A549 (cell line): Measurements from ENCODE around the gene CHRDL1. TPM values are rescaled to one million over a fixed set of nuclear protein-coding genes. Genes with fewer than 3 reads are reported as not detected.

Source experiments
- ATAC-seq, 2 experiments: fragments of 200-7000 bp in 1 of 2; fragments of >200 bp in 1 of 2; cut with Nextera tagmentation in 1 of 2; cut with Tn5 transposase in 1 of 2; 3 replicates each; pipeline versions ENCODE4 v1.8.0 to v1.9.1; 2018 to 2020; ENCODE audit warnings: mild to moderate bottlenecking in 1 of 2, moderate library complexity in 1 of 2
- CTCF ChIA-PET: fragments of 300-600 bp; sonication (Branson Sonifier 250); formaldehyde crosslinking; extraction: SDS; loops from one replicate; lab custom pipeline; 2021; ENCODE audit warnings: antibody characterized with exemption, inconsistent platforms; lab: Yijun Ruan, JAX
- POLR2A ChIA-PET: fragments of 350-600 bp; formaldehyde crosslinking; extraction: SDS; loops from one replicate; lab custom pipeline; 2021; ENCODE audit warnings: antibody characterized with exemption, inconsistent platforms; lab: Yijun Ruan, JAX
- DNase-seq, 2 experiments: peaks; one replicate each; pipeline versions ENCODE4 v3.0.0 to v3.0.0-alpha.2; 2011 to 2016; ENCODE audit warnings: low read depth in 1 of 2, low spot score in 1 of 2
- FAIRE-seq: peaks from 2 replicates; lab custom pipeline; 2011; peaks lifted over from hg19 to GRCh38; lab: Jason Lieb, UNC
- H3K27ac ChIP-seq, 2 experiments: fragments of >200 bp; sonication (Bioruptor Twin); formaldehyde crosslinking; 3 replicates each; pipeline ENCODE4 v1.5.1; 2016 to 2017
- H3K4me1 ChIP-seq: fragments of >200 bp; sonication (Bioruptor Twin); formaldehyde crosslinking; 3 replicates; pipeline ENCODE4 v1.6.1; 2016
- H3K4me2 ChIP-seq: fragments of >200 bp; sonication (Bioruptor Twin); formaldehyde crosslinking; 3 replicates; pipeline ENCODE4 v1.6.1; 2016
- H3K4me3 ChIP-seq: fragments of >200 bp; sonication (Bioruptor Twin); formaldehyde crosslinking; 3 replicates; pipeline ENCODE4 v1.5.1; 2016
- H3K9me3 ChIP-seq: fragments of >200 bp; sonication (Bioruptor Twin); formaldehyde crosslinking; 3 replicates; pipeline ENCODE4 v1.6.1; 2016
- BCL3 ChIP-seq: fragments of >200 bp; sonication (Bioruptor Twin); formaldehyde crosslinking; IDR thresholded peaks from 3 replicates; pipeline ENCODE4 v1.6.1; 2016
- CBX2 ChIP-seq: fragments of 200-600 bp; sonication (generic); IDR thresholded peaks from 2 replicates; pipeline ENCODE4 v1.6.1; 2016; ENCODE audit warnings: low read depth, mild to moderate bottlenecking, borderline replicate concordance
- CHD4 ChIP-seq: fragments of 200-600 bp; sonication (generic); IDR thresholded peaks from 2 replicates; pipeline ENCODE4 v1.6.1; 2016; ENCODE audit warnings: antibody characterized with exemption, mild to moderate bottlenecking, borderline replicate concordance
- E2F6 ChIP-seq: IDR thresholded peaks from 2 replicates; pipeline ENCODE4 v1.6.1; 2012; ENCODE audit warnings: low read depth, borderline replicate concordance
- EHMT2 ChIP-seq: fragments of 200-600 bp; sonication (generic); IDR thresholded peaks from 2 replicates; pipeline ENCODE4 v1.6.1; 2016; ENCODE audit warnings: antibody characterized with exemption, low read depth, mild to moderate bottlenecking, moderate library complexity
- FOSB ChIP-seq: fragments of 250-450 bp; sonication (Bioruptor Pico); IDR thresholded peaks from 2 replicates; pipeline ENCODE4 v1.5.0; 2020; ENCODE audit warnings: mild to moderate bottlenecking, moderate library complexity
- GATA3 ChIP-seq: IDR thresholded peaks from 2 replicates; pipeline ENCODE4 v1.6.1; 2012; ENCODE audit warnings: borderline replicate concordance
- HDAC2 ChIP-seq: fragments of 200-600 bp; sonication (generic); IDR thresholded peaks from 2 replicates; pipeline ENCODE4 v1.6.1; 2016
- HEYL ChIP-seq: fragments of 250-450 bp; sonication (Bioruptor Pico); IDR thresholded peaks from 2 replicates; pipeline ENCODE4 v1.8.0; 2021; ENCODE audit warnings: mild to moderate bottlenecking, moderate library complexity
- HOXA7 ChIP-seq: fragments of 250-450 bp; sonication (Bioruptor Pico); IDR thresholded peaks from 2 replicates; pipeline ENCODE4 v1.5.0; 2020; ENCODE audit warnings: mild to moderate bottlenecking, moderate library complexity
- HOXB5 ChIP-seq: fragments of 250-450 bp; sonication (Bioruptor Pico); IDR thresholded peaks from 2 replicates; pipeline ENCODE4 v1.5.0; 2020; ENCODE audit warnings: mild to moderate bottlenecking, moderate library complexity
- JUN ChIP-seq, 2 experiments: fragments of >200 bp; sonication (Bioruptor Twin); formaldehyde crosslinking; IDR thresholded peaks; 2 replicates in 1 of 2; 3 replicates in 1 of 2; pipeline ENCODE4 v1.6.1; 2016 to 2017
- JUNB ChIP-seq: fragments of >200 bp; sonication (Bioruptor Twin); formaldehyde crosslinking; IDR thresholded peaks from 2 replicates; pipeline ENCODE4 v1.6.1; 2016
- KDM1A ChIP-seq: fragments of 200-600 bp; sonication (generic); IDR thresholded peaks from 2 replicates; pipeline ENCODE4 v1.6.1; 2016; ENCODE audit warnings: low read depth, mild to moderate bottlenecking
- MAX ChIP-seq: IDR thresholded peaks from 2 replicates; pipeline ENCODE4 v1.6.1; 2012
- MAZ ChIP-seq: fragments of 150-350 bp; IDR thresholded peaks from 2 replicates; pipeline ENCODE4 v1.6.1; 2014; ENCODE audit warnings: antibody characterized with exemption, low read depth, low read length, borderline replicate concordance
- NPAS2 ChIP-seq: fragments of 250-450 bp; sonication (Bioruptor Pico); IDR thresholded peaks from 2 replicates; pipeline ENCODE4 v1.8.0; 2022; ENCODE audit warnings: mild to moderate bottlenecking, moderate library complexity, borderline replicate concordance
- NR3C1 ChIP-seq: fragments of >200 bp; sonication (Bioruptor Twin); formaldehyde crosslinking; IDR thresholded peaks from 3 replicates; pipeline ENCODE4 v1.6.1; 2017
- PBX3 ChIP-seq: IDR thresholded peaks from 2 replicates; pipeline ENCODE4 v1.6.1; 2012
- PHF8 ChIP-seq: fragments of 200-600 bp; sonication (generic); IDR thresholded peaks from 2 replicates; pipeline ENCODE4 v1.6.1; 2016; ENCODE audit warnings: low read depth, mild to moderate bottlenecking, antibody characterized with exemption, moderate library complexity, borderline replicate concordance
- RARB ChIP-seq: fragments of 250-450 bp; sonication (Bioruptor Pico); IDR thresholded peaks from 2 replicates; pipeline ENCODE4 v1.8.0; 2021; ENCODE audit warnings: mild to moderate bottlenecking, moderate library complexity
- RNF2 ChIP-seq: fragments of 200-600 bp; sonication (generic); IDR thresholded peaks from 2 replicates; pipeline ENCODE4 v1.6.1; 2016; ENCODE audit warnings: low read depth, mild to moderate bottlenecking, antibody characterized with exemption, moderate library complexity, borderline replicate concordance
- SMC3 ChIP-seq: fragments of >200 bp; sonication (Bioruptor Twin); formaldehyde crosslinking; IDR thresholded peaks from 3 replicates; pipeline ENCODE4 v1.6.1; 2018; ENCODE audit warnings: inconsistent platforms
- ZC3H11A ChIP-seq: fragments of 450-650 bp; IDR thresholded peaks from 2 replicates; pipeline ENCODE4 v1.6.1; 2014; ENCODE audit warnings: antibody characterized with exemption, mild to moderate bottlenecking
- ZFP36 ChIP-seq: fragments of 450-650 bp; IDR thresholded peaks from 2 replicates; pipeline ENCODE4 v1.6.1; 2014; ENCODE audit warnings: borderline replicate concordance; ENCODE audit not compliant: partially characterized antibody
- ZSCAN20 ChIP-seq: fragments of 250-450 bp; sonication (Bioruptor Pico); IDR thresholded peaks from 2 replicates; pipeline ENCODE4 v1.8.0; 2022; ENCODE audit warnings: mild to moderate bottlenecking, moderate library complexity
- WGBS: methylation state at CpG from one replicate; pipeline ENCODE4 v1.1.6; 2017; ENCODE audit errors: missing lambda C conversion rate; 5-methylcytosine and 5-hydroxymethylcytosine counted together
- polyA plus RNA-seq, 4 experiments: library from polyadenylated mRNA; depleted of rRNA in 3 of 4; stranded (reverse); fragments of >200 nt; fragmentation: RNase III in 1 of 4; extraction: RNeasy Plus Mini Kit Qiagen cat#74134 plus additional on column Dnase treatment in 1 of 4; gene quantifications; 2 replicates in 3 of 4; 3 replicates in 1 of 4; pipeline ENCODE4 v1.2.3, GENCODE V29; 2011 to 2017
- TF ChIP-seq, protein P1 (sequence below): fragments of 250-450 bp; sonication (Bioruptor Pico); IDR thresholded peaks from 2 replicates; pipeline ENCODE4 v1.5.0; 2021; ENCODE audit warnings: mild to moderate bottlenecking, moderate library complexity, borderline replicate concordance

CHRDL1 gene
- polyA plus RNA-seq, 2 of the 4 experiments (the other 2 are of a cell fraction) = not detected

DNA sequence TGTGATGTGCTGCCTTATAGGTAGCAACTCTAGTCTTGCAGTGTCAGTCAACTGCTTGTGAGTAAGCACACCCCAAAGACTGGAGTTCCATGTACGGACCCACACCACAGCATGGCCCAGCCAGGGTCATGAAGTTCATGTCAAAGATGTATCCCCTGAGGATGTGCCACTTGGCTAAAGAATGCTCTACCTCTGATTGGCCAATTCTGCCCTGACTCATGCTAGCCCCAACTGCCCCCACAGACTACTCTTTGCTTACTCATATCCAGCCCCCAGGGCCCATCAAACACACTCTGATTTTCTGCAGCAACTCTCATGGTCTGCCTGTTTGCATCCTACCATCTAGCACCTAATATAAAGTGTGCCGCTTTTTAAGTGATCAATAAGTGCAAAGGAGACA, 62.5 kb downstream of the CHRDL1 start:
- ChIA-PET POLR2A (no interaction called here), CTCF (no interaction called here)
- WGBS = 46% methylated on average over 2 of the region's 2 CpGs
- Histone ChIP-seq H3K9me3 (no peaks in the 10 kb centered on the region), H3K4me3 (no peak overlapping the region), H3K27ac (no peak overlapping the region), H3K4me2 (no peak overlapping the region), H3K4me1 (no peaks in the 10 kb centered on the region)
- TF ChIP-seq RNF2 (no peak), NR3C1 (no peak), HOXB5 (CRISPR knock-in tag) (no peak), E2F6 (no peak), PHF8 (no peak), JUNB (no peak), HEYL (CRISPR knock-in tag) (no peak), RARB (CRISPR knock-in tag) (no peak), CHD4 (no peak), PBX3 (no peak), CBX2 (no peak), FOSB (CRISPR knock-in tag) (no peak), EHMT2 (no peak), JUN (IDR thresholded peaks at IDR 0.05) (no peak), MAZ (no peak), SMC3 (no peak), KDM1A (no peak)
- TF ChIP-seq, protein P1, sequence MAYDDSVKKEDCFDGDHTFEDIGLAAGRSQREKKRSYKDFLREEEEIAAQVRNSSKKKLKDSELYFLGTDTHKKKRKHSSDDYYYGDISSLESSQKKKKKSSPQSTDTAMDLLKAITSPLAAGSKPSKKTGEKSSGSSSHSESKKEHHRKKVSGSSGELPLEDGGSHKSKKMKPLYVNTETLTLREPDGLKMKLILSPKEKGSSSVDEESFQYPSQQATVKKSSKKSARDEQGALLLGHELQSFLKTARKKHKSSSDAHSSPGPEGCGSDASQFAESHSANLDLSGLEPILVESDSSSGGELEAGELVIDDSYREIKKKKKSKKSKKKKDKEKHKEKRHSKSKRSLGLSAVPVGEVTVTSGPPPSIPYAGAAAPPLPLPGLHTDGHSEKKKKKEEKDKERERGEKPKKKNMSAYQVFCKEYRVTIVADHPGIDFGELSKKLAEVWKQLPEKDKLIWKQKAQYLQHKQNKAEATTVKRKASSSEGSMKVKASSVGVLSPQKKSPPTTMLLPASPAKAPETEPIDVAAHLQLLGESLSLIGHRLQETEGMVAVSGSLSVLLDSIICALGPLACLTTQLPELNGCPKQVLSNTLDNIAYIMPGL (CRISPR knock-in tag) = no peak
- no peak for FAIRE-seq
- DNase-seq = no peak
- no peak for ATAC-seq

GRCh38 chrX:110732266-110732665, 63.4 kb downstream of the CHRDL1 start:
- no peak overlapping the region for H3K4me2 ChIP-seq
- no peak overlapping the region for H3K4me3 ChIP-seq
- TF ChIP-seq GATA3 = no peak
- TF ChIP-seq BCL3 = no peak
- TF ChIP-seq RARB (CRISPR knock-in tag) = no peak
- TF ChIP-seq SMC3 = no peak
- no peak for TF ChIP-seq HOXA7 (CRISPR knock-in tag)
- no peak for TF ChIP-seq ZSCAN20
- no peak for TF ChIP-seq HDAC2
- no peak for TF ChIP-seq ZC3H11A
- no peak for TF ChIP-seq NPAS2 (CRISPR knock-in tag)
- TF ChIP-seq MAX = no peak
- TF ChIP-seq ZFP36 = no peak
- TF ChIP-seq, all 56 proteins: peak for 0
- WGBS = 0% methylated on average over 2 of the region's 6 CpGs
- DNase-seq (no peak), FAIRE-seq (no peak), ATAC-seq (no peak)
- no peaks in the 10 kb centered on the region for H3K9me3 ChIP-seq
- H3K4me1 ChIP-seq = no peaks in the 10 kb centered on the region
- no peak overlapping the region for H3K27ac ChIP-seq
- ChIA-PET POLR2A (no interaction called here), CTCF (no interaction called here)
